ENCODE results near the gene VASH1.

The VASH1 gene

DNA sequence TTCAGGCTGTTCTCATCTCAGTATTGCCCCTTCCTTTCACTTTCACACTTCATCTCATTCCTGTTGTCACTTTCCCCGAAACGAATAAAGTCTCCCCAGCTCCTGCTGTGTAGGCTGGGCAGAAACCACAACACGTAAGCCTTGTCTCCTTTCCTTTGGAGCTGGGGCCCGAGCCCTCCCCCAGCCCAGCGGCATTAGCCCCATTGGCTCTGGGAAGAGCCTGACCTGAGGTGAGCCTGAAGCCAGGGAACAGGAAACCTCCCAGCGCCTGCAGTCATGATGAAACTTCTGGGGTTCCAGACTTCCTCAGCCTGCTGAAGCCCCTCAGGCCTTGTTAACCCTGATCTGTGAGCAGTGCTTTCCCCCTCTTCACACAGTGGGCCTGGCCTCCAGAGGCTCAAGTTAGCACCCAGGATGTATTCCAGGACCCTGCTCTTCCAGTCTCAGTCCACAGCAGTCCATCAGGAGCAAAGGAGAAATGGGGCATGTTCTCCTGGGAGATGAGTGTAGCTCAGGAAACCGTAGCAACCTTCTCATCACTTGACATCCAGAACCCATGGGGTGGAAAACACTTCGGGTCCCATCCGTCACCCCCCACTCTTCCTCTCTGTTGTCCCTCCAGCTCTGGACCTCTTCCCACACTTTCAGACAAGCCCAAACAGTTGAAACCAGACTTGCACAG, 21.8 kb downstream of the VASH1 start:
- Histone ChIP-seq H3K36me3 (ENCODE audit: control insufficient read depth, insufficient read depth, low read length) (peaks cover 21% of the 10 kb centered on the region), H3K9ac (ENCODE audit: low read length) (no peak overlapping the region), H3K27ac (ENCODE audit: low read depth, low read length) (no peak overlapping the region), H3K27me3 (ENCODE audit: control insufficient read depth, insufficient read depth, low read length) (no peaks in the 10 kb centered on the region), H3K4me1 (ENCODE audit: control insufficient read depth, insufficient read depth, low read length) (no peaks in the 10 kb centered on the region), H3K4me3 (ENCODE audit: low read length) (no peak overlapping the region)

DNA sequence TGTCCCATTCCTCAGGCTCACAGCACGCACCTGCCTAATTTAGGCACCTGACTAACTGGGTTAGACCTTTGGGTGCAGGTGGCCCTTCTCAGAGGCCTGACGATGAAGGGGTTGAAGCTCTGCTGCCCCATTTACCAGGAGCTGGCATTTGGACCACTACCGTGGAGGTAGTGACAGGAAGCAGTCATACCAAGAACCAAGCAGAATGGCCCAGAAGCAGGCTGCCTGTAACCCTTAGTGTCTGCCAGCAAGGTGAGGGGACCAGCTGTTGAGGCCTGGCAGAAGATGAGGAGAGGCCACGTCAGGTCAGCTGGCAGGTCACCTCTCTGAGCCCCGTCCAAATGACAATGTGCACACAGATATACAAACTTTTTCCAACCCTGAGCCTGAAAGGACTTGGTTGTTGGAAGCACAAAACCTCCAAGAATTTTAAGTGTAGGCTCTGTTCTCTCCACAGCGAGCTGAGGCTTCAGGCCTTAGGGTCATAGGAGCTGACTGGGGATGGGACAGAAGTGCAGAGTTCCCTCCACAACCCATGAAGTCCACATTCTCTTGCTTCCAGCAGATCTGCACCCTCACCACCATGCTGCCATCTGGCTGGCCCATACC, 23.1 kb downstream of the VASH1 start:
- Histone ChIP-seq H3K4me3 (ENCODE audit: low read length) (no peak overlapping the region), H3K4me1 (ENCODE audit: control insufficient read depth, insufficient read depth, low read length) (no peaks in the 10 kb centered on the region), H3K27me3 (ENCODE audit: control insufficient read depth, insufficient read depth, low read length) (no peaks in the 10 kb centered on the region), H3K9ac (ENCODE audit: low read length) (no peak overlapping the region), H3K36me3 (ENCODE audit: control insufficient read depth, insufficient read depth, low read length) (peaks cover 24% of the 10 kb centered on the region), H3K27ac (ENCODE audit: low read depth, low read length) (no peak overlapping the region)

DNA sequence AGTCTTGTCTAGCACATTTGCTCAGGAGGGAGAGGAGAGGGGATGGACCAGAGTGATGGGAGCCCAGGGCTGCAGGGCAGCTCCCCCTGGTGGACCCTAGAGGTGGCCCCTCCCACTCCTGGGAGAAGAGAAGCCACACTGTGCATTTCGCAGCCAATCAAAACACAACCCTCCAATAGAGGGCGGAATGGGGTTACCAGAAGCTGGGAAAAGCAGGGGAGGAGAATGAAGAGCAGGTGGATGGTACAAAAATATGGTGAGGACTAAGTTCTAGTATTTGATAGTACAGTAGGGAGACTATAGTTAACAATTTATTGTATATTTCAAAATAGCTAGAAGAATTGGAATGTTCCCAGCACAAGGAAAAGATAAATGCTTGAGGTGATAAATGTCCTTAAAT, 23.6 kb downstream of the VASH1 start:
- Histone ChIP-seq H3K27me3 (ENCODE audit: control insufficient read depth, insufficient read depth, low read length) (no peaks in the 10 kb centered on the region), H3K27ac (ENCODE audit: low read depth, low read length) (no peak overlapping the region), H3K4me1 (ENCODE audit: control insufficient read depth, insufficient read depth, low read length) (no peaks in the 10 kb centered on the region), H3K4me3 (ENCODE audit: low read length) (no peak overlapping the region), H3K9ac (ENCODE audit: low read length) (no peak overlapping the region), H3K36me3 (ENCODE audit: control insufficient read depth, insufficient read depth, low read length) (peaks cover 25% of the 10 kb centered on the region)

DNA sequence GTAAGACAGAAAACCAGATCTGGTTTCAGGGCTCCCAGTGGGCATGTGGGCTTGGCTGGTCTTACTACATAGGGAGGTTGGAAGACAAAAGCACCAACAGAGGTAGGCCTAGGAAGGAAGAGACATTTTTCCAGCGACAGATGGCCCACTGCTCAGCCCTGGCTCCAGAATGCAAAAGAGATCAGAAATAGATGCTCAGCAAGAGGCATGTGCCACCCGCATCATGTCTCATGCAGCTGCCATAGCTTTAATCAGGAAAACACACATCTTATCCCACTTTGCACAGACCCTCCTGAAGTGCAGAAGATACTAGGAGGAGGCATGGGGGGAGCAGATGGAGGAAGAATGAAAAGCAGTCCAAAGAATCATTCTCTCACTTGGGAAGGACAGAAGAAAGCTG, 25.3 kb downstream of the VASH1 start:
- Histone ChIP-seq H3K27ac (ENCODE audit: low read depth, low read length) (no peak overlapping the region), H3K9ac (ENCODE audit: low read length) (no peak overlapping the region), H3K4me1 (ENCODE audit: control insufficient read depth, insufficient read depth, low read length) (no peaks in the 10 kb centered on the region), H3K27me3 (ENCODE audit: control insufficient read depth, insufficient read depth, low read length) (no peaks in the 10 kb centered on the region), H3K4me3 (ENCODE audit: low read length) (no peak overlapping the region), H3K36me3 (ENCODE audit: control insufficient read depth, insufficient read depth, low read length) (peaks cover 33% of the 10 kb centered on the region)

DNA sequence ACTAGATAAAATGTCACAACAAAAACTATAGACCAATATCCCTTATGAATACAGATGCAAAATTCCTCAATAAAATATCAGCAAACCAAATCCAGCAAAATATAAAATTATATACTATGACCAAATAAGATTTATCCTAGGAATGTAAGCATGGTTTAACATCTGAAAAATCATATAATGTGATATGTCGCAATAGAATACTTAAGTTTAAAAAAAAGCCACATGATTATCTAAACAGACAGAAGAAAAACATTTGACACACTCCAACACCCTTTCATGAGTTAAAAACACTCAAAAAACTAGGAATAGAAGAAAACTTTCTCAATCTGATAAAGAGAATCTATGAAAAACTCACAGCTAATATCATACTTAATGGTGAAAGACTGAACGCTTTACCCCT, 31.2 kb downstream of the VASH1 start:
- H3K36me3 ChIP-seq (ENCODE audit: control insufficient read depth, insufficient read depth, low read length): peaks cover 20% of the 10 kb centered on the region

DNA sequence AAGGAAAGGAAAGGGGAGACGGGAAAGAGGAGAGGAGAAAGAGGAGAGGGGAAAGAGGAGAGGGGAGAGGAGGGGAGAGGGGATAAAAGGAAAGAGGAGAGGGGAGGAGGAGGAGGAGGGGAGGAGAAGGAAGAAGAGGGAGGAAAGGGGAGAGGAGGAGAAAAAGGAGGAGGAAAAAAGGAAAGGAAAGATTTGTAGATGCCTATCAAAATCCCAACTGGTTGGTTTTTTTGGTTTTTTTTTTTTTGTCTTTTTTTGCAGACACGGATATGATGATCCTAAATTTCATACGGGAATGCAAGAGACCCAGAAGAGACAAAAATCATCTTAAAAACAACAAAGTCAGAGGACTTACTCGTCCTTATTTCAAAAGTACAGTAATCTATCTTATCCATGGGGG, 32.1 kb downstream of the VASH1 start:
- H3K27me3 ChIP-seq (ENCODE audit: control insufficient read depth, insufficient read depth, low read length): no peaks in the 10 kb centered on the region
- H3K9ac ChIP-seq (ENCODE audit: low read length): no peak overlapping the region
- no peak overlapping the region for H3K4me3 ChIP-seq (ENCODE audit: low read length)
- H3K4me1 ChIP-seq (ENCODE audit: control insufficient read depth, insufficient read depth, low read length): no peaks in the 10 kb centered on the region
- H3K36me3 ChIP-seq (ENCODE audit: control insufficient read depth, insufficient read depth, low read length): peaks cover 15% of the 10 kb centered on the region
- H3K27ac ChIP-seq (ENCODE audit: low read depth, low read length): no peak overlapping the region

More for the DNA sequence above, 31.2 kb downstream of the VASH1 start:
- H3K27ac ChIP-seq (ENCODE audit: low read depth, low read length): no peak overlapping the region
- no peak overlapping the region for H3K4me3 ChIP-seq (ENCODE audit: low read length)
- H3K9ac ChIP-seq (ENCODE audit: low read length): no peak overlapping the region
- no peaks in the 10 kb centered on the region for H3K4me1 ChIP-seq (ENCODE audit: control insufficient read depth, insufficient read depth, low read length)
- H3K27me3 ChIP-seq (ENCODE audit: control insufficient read depth, insufficient read depth, low read length): no peaks in the 10 kb centered on the region

DNA sequence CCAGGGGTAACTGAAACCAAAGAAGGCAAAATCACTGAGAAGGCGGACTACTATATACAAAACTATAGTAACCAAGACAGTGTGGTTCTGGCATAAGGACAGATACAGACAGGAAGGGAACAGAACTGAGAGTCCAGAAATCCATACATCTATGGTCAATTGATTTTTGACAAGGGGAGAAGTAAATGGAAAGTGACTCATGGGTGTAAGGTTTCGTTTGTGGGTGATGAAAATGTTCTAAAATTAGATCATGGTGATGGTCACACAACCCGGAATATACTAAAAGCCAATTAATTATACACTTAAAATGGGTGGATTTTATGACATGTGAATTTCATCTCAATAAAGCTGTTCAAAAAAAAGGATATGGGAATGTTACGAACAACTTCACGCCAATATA, 32.7 kb downstream of the VASH1 start:
- Histone ChIP-seq H3K4me1 (ENCODE audit: control insufficient read depth, insufficient read depth, low read length) (no peaks in the 10 kb centered on the region), H3K36me3 (ENCODE audit: control insufficient read depth, insufficient read depth, low read length) (peaks cover 15% of the 10 kb centered on the region), H3K4me3 (ENCODE audit: low read length) (no peak overlapping the region), H3K9ac (ENCODE audit: low read length) (no peak overlapping the region), H3K27ac (ENCODE audit: low read depth, low read length) (no peak overlapping the region), H3K27me3 (ENCODE audit: control insufficient read depth, insufficient read depth, low read length) (no peaks in the 10 kb centered on the region)

DNA sequence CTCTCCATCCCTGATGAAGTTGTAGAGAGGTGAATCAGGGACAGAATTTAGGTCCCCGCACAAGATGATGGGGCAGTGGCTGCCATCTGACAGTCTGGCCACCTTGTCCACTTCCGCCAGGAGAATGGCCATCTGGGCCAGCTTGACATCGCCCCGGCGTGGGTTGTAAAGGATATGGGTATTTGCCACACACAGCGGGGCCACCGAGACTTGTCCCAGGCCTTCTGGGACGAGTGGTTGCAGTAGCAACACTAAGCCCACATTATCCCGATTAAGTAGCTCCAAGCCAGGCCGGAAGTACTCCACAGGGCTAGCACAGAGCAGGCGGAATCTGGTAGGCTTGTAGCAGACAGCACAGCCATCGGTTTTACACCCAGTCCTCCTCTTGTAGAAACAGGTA, 45.2 kb downstream of the VASH1 start:
- Histone ChIP-seq H3K4me1 (ENCODE audit: control insufficient read depth, insufficient read depth, low read length) (no peaks in the 10 kb centered on the region), H3K27me3 (ENCODE audit: control insufficient read depth, insufficient read depth, low read length) (no peaks in the 10 kb centered on the region), H3K9ac (ENCODE audit: low read length) (no peak overlapping the region), H3K36me3 (ENCODE audit: control insufficient read depth, insufficient read depth, low read length) (peaks cover 10% of the 10 kb centered on the region), H3K27ac (ENCODE audit: low read depth, low read length) (no peak overlapping the region), H3K4me3 (ENCODE audit: low read length) (no peak overlapping the region)

DNA sequence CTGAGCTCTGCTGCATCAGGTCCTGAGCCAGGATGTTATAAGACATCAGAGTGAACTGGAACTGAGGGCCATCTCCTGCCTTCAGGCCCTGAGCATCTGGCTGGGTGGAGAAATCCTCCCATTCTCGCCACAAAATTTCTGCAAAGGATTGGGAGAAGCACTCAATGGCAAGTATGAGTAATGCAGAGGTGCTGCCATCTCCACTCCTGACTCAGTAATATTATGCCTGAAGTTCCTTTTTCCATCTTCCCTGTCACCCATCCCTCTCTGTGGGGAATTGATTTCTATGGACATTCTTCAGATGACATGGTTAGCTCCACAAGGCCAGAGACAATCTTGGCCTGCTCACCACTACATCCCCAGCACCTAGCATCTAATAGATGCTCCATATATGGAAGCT, 46.7 kb downstream of the VASH1 start:
- H3K27ac ChIP-seq (ENCODE audit: low read depth, low read length): no peak overlapping the region
- H3K9ac ChIP-seq (ENCODE audit: low read length): no peak overlapping the region
- H3K27me3 ChIP-seq (ENCODE audit: control insufficient read depth, insufficient read depth, low read length): no peaks in the 10 kb centered on the region
- no peak overlapping the region for H3K4me3 ChIP-seq (ENCODE audit: low read length)
- H3K4me1 ChIP-seq (ENCODE audit: control insufficient read depth, insufficient read depth, low read length): no peaks in the 10 kb centered on the region
- H3K36me3 ChIP-seq (ENCODE audit: control insufficient read depth, insufficient read depth, low read length): peaks cover 10% of the 10 kb centered on the region

DNA sequence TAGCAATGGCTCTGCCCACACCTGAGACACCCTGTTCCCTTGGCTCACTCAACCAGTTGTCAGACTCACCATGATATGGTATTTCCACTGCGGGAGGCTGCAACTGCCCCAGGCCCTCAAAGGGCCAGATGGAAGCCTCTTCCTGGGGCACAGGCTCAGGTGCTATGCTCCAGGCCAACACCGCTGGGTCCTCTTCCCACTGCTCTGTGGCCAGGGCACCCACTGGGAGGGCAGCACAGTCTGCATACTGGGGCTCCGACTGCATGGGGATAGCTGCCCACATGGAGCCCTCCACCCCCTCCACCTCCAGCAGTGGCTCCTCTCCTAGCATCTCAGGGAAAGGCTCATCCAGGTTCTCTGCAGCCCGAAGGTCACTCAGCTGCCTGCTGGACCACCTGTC, 47.7 kb downstream of the VASH1 start:
- peaks cover 10% of the 10 kb centered on the region for H3K36me3 ChIP-seq (ENCODE audit: control insufficient read depth, insufficient read depth, low read length)

DNA sequence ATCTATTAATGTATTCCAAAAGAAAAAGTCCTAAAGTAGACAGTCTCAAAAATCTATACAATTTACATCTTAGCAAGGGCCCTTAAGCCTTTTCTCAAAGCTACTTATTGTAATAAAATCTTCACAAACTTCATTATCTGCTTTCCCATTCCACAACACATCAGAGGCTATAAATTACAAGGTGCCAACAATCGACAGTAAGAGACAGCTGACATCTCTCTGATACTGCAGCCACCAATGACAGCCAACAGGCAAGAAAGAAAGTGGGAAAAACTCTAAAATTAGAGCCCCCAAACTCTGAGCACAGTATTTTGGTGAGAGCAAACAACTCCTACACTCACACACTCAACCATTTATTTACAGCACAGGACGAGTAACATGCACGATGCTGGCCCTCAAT, 49.3 kb downstream of the VASH1 start:
- Histone ChIP-seq H3K9ac (ENCODE audit: low read length) (no peak overlapping the region), H3K4me1 (ENCODE audit: control insufficient read depth, insufficient read depth, low read length) (no peaks in the 10 kb centered on the region), H3K36me3 (ENCODE audit: control insufficient read depth, insufficient read depth, low read length) (peaks cover 10% of the 10 kb centered on the region), H3K27ac (ENCODE audit: low read depth, low read length) (no peak overlapping the region), H3K27me3 (ENCODE audit: control insufficient read depth, insufficient read depth, low read length) (no peaks in the 10 kb centered on the region), H3K4me3 (ENCODE audit: low read length) (peak overlapping the region; percentile 38)

More for the DNA sequence above, 47.7 kb downstream of the VASH1 start:
- Histone ChIP-seq H3K27me3 (ENCODE audit: control insufficient read depth, insufficient read depth, low read length) (no peaks in the 10 kb centered on the region), H3K27ac (ENCODE audit: low read depth, low read length) (no peak overlapping the region), H3K4me1 (ENCODE audit: control insufficient read depth, insufficient read depth, low read length) (no peaks in the 10 kb centered on the region), H3K9ac (ENCODE audit: low read length) (no peak overlapping the region), H3K4me3 (ENCODE audit: low read length) (no peak overlapping the region)

DNA sequence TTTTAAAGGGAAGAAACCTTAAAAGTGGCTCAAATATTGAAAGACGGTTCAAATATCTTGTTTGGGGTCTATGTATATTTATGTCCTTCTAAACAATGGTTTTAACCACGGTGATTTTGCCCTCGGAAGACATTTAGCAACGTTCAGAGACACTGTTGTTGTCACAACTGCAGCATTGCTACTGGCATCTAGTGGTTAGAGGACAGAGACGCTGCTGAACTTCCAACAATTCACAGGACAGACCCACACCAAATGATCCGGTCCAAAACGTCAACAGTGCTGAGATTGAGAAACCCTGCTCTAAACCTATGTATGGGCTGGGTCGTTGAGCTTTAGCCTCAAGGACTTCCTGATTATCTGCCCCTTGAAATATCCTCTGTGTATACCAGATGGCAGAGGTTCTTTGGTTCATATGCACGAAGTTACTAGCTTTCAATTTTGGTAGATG, 49.7 kb downstream of the VASH1 start:
- H3K36me3 ChIP-seq (ENCODE audit: control insufficient read depth, insufficient read depth, low read length): peaks cover 10% of the 10 kb centered on the region
- H3K27me3 ChIP-seq (ENCODE audit: control insufficient read depth, insufficient read depth, low read length): no peaks in the 10 kb centered on the region
- peak overlapping the region; percentile 38 for H3K4me3 ChIP-seq (ENCODE audit: low read length)
- H3K9ac ChIP-seq (ENCODE audit: low read length): no peak overlapping the region
- no peaks in the 10 kb centered on the region for H3K4me1 ChIP-seq (ENCODE audit: control insufficient read depth, insufficient read depth, low read length)
- no peak overlapping the region for H3K27ac ChIP-seq (ENCODE audit: low read depth, low read length)

DNA sequence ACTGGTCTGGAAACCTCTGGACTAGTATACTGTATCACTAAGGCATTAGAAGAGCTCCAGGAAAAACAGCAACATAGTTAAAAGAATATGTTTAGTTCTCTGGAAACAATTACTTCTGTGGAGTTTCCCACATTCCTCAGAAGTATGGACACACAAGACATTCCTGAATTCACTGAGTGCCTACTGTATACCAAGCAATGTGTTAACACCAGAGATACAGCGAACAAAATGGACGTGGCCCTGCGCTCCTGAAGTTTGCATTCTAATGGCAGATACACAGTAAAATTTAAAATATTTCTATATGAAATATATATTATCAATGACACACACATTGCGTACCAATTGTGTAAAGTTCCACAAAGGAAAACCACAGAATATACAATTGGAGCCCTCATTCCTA, 50.3 kb downstream of the VASH1 start:
- H3K27ac ChIP-seq (ENCODE audit: low read depth, low read length): no peak overlapping the region

More for the DNA sequence above, 50.3 kb downstream of the VASH1 start:
- Histone ChIP-seq H3K4me1 (ENCODE audit: control insufficient read depth, insufficient read depth, low read length) (no peaks in the 10 kb centered on the region), H3K36me3 (ENCODE audit: control insufficient read depth, insufficient read depth, low read length) (peaks cover 5% of the 10 kb centered on the region), H3K9ac (ENCODE audit: low read length) (no peak overlapping the region), H3K27me3 (ENCODE audit: control insufficient read depth, insufficient read depth, low read length) (no peaks in the 10 kb centered on the region), H3K4me3 (ENCODE audit: low read length) (peak overlapping the region; percentile 79)
